ENCODE measurements around the gene MYO3B.

Gene MYO3B

DNA sequence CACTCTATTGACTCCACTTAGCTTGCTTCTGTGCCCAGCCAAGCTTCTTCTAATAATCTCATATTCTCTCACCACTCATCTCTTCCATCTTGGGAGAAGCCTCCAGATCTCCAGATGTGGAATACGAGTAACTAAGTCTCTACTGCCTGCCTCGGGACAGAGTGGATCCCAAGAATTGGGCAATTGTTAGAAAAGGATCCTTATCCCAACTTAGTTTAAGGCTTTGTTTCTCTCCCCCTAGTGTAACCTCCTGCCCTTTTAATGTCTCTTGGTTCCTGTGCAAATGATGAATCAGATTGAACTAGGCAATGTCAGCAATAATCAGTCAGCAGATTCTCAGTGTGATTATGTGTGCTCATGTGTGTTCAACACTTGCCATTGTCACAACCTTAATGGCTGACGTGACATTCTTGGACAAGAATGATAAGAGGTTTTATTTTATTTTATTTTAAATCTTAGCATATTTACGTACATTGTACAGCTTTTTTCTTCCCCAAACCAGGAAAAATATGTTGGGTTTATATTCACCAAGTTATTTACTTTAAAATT, 59.7 kb downstream of the MYO3B start:
- no peak for DNase-seq

DNA sequence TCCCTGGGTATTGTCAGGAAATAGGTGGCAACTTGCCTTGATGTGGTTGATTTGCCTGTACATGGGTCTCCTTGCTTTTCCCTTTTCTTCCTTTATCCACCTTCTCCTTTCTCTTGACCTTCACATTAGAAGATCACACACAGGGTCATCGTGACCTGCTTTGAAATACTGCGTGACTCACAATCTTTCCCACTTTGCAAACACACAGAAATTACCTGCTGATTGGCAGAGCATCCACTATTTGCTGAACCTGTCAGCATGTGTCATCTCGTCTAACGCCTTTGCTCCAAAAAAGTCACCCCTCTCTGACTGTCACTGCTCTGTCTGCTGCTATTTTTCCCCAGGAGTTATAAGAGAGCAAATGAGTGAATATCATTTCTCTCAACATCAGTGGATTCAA, 60.8 kb downstream of the MYO3B start:
- no peak for DNase-seq

DNA sequence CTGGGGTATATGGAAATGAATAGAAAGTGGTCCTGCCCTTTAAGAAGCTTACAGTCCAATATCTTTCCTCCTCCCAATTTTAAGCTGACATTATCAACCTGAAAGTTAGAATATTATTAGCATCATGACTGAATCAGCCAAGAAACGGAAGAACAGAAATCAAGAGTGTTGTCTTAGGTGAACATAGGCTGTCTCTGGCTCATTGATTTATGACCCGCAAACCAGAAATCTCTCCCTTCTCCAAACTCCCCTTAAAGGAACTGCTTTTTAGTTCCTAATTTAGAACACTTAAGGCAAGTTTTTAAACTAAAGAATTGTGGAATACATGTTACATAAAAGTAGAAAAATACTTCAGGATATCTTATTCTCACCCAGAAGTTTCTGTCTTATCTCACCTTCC, 62.7 kb downstream of the MYO3B start:
- no peak for DNase-seq

- no peak for DNase-seq
These were observed 63.8 kb downstream of the MYO3B start for GRCh38 chr2:170241756-170242155.

GRCh38 chr2:170243118-170243837, 65.3 kb downstream of the MYO3B start:
- DNase-seq, result no peak

DNA sequence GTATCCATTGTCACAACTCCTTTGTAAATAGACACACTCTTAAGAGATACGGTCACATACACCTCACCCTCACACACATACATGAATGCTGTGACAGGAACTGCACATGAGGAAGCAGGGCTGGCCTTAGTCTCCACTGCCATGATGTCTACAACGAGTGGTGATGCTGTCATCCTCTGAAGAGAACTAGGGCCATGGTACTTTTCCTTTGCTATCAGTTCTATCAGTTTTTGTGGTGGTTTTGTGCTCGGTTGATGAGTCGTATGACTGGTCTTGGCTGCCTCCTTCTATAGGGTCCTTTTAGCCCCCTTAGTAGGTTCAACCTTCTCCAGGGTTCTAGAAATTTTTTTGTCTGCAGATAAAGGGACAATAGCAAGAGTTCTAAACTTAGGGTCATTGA, 66.0 kb downstream of the MYO3B start:
- no peak for DNase-seq

DNA sequence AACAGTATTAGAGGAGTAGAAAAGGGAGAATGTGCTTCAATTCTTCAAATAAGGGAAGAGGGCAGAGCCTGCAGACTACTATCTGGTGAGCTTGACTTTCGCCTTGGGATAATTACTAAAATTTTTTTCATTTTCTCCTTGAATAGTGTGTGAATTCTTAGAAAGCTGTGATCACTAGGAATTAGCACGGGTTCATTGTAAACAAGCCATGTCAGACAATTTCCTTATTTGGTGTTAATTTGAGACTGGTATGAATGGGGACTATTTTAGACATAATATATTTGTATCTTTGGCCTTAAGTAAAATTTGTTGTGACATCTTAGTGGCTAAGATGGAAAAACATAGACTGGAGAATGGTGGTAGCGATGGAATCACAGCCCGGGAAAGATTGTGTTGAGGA, 66.6 kb downstream of the MYO3B start:
- no peak for DNase-seq

GRCh38 chr2:170245312-170245711, 67.4 kb downstream of the MYO3B start:
- no peak for DNase-seq

DNA sequence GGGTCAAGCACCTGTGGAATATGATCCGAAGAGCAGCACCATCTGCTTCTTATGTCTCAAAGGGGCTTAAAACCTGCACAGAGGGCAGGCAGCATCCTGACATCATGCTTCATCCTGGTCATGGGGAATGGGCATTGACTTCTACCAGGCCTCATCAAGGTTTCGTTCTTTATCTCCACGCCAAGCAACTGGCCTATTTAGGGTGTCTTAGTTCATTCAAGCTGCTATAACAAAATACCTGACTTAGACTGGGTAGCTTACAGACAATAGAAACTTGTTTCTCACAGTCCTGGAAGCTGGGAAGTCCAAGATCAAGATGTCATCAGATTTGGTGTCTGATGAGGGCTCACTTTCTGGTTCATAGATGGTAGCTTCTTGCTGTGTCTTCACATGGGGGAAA, 69.4 kb downstream of the MYO3B start:
- DNase-seq, result no peak

DNA sequence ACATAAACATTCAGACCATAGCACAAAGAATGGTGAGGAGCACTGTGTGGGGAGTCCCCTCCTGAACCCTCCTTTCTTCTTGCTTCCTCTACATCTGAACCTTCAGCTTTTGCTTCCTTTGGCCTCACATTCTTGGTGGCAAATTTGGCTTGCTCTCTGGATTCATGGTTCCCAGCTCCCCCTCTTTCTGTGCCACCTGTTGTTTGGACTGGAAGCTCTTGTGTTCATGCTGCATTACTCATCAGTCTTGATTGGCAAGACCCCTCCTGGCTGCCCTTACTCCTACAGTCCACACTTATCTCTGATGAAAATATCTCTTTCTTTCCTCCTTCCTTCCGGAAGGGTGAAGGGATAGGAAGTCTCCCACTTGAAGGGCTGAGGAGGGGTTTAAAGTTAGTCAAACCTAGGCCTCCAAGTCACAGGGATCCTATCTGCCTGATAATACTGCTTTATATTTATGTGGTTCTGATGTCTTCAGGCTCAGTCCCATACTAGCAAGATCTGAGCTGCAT, 70.0 kb downstream of the MYO3B start:
- no peak for DNase-seq

DNA sequence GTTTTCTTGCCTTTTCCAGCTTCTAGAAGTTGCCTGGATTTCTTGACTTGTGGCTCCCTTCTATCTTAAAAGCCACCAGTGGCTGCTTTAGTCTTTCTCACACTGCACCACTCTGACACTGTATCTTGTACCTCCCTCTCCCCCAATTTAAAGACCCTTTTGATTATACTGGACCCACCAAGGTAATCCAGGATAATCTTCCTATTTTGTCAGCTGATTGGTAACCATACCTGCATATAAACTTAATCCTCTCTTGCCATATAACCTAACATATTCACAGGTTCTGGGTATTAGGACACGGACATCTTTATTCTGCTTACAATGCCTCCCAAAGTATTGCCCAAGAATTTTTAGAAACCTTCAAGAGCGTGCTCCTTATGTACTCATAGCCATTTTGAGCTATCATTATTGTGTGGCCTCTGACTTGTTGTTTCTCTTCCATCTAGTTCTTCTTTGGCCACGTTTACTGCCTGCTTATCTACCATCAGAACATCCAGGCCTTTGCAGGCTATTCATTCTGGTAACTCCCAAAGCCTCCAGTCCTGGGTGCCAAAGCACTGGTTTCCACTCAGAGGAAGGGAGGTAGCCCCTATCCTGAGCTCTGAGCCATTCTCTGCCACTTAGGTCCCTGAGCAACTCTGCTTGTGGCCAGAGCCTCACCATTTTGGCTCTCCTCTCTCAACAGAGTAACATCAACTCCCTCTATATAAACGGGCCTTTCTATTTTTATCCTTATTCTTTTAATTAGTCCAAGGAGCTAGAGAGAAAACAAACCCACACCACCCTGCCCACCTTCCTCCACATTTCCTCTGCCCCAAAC, 70.8 kb downstream of the MYO3B start:
- no peak for DNase-seq

- DNase-seq, result no peak
These were observed 71.8 kb downstream of the MYO3B start for GRCh38 chr2:170249761-170250160.

DNA sequence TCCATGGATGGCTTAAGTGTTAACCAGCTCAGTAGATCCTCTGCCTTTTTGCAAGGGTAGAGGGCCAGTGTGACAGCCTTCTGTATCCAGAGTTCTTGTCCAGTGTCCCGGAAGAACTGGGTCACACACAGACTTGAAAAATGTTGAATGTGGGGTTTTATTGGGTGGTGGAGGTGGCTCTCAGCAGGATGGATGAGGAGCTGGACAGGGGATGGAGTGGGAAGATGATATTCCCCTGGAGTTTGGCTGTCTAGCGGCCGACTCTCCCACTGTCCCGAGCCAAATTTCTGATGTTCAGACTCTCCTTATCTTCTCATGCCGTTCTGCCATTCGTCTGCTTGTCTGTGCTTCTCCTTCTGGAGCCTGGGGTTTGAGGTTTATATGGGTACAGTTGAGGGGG, 72.6 kb downstream of the MYO3B start:
- DNase-seq, result no peak

DNA sequence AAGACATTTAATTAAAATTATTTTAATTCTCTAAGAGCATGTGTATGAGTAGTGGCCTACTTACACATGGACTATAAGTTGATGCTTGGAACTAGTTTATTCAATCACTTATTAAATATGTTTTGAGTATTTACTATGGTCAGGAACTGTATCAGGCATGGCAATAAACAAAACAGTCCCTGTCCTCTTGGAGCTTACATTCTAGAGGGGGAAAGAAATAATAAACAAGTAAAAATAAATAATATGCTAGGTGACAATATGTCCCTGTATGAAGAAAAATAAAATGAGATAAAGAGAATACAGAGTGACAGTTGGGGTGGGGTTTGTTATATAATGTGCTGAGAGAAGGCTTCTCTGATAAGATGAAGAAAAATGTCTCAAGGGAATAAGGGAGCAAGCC, 74.5 kb downstream of the MYO3B start:
- DNase-seq, result no peak

GRCh38 chr2:170253721-170254230, 75.8 kb downstream of the MYO3B start:
- DNase-seq, result no peak

- no peak for DNase-seq
These were observed 76.4 kb downstream of the MYO3B start for GRCh38 chr2:170254293-170254732.

DNA sequence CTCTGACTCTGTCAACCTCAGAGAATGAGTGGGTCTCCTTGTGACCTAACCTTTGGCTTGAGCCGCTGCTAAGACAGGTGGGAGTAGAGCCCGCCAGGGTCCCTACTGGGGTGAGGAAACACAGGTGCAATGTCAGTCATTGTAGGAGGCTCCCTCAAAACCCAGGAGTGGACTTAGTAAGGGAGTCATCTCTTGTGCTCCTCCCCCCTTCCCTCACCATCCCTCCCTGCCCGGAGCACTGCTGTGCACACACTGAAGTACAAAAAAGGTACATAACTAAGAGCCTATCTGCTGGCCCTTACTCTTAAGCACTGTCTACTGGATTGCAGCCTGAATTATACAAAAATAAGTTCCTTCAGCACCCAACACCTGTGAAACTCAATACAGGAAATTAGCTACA, 77.2 kb downstream of the MYO3B start:
- DNase-seq, result no peak

DNA sequence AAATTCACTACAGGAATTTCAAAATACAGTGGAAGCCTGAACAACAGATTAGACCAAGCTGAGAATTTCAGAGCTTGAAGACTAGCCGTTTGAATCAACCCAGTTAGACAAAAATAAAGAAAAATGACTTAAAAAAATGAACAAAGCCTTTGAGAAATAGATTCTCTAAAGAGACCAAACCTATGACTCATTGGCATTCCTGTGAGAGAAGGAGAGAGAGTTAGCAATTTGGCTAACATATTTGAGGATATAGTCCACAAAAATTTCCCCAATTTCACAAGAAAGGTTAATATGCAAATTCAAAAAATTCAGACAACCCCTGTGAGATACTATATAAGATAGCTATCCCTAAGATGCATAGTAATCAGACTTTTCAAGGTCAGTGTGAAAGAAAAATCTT, 78.0 kb downstream of the MYO3B start:
- DNase-seq, result no peak

GRCh38 chr2:170258382-170258781, 80.4 kb downstream of the MYO3B start:
- no peak for DNase-seq

DNA sequence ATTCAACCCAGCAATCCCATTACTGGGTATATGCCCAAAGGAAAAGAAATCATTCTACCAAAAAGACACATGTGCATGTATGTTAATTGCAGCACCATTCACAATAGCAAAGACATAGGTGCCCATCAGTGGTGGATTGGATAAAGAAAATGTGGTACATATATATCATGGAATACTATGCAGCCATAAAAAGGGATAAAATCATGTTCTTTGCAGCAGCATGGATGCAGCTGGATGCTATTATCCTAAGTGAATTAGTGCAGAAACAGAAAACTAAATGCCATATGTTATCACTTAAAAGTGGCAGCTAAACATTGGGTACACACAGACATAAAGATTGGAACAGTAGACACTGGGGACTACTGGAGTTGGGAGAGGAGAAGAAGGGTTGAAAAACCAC, 82.2 kb downstream of the MYO3B start:
- DNase-seq, result no peak

DNA sequence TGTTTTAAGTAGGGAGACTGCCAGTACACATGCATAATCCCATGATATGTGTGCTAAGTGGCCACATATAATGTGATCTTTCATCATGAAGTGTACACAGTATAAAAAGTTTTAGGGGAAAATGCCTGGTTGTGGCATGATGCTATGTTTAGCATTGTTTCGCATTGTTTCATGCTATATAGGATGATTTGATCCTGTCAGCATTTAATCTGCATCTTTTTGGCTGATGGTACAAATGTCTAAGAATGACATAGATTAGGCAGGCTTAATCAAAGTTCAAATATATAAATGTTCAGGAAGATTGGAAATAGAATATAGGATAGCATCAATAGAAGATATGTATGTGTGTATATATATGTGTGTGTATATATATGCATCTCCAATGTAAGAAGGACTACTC, 83.6 kb downstream of the MYO3B start:
- no peak for DNase-seq

GRCh38 chr2:170262343-170262742, 84.4 kb downstream of the MYO3B start:
- DNase-seq, result no peak

DNA sequence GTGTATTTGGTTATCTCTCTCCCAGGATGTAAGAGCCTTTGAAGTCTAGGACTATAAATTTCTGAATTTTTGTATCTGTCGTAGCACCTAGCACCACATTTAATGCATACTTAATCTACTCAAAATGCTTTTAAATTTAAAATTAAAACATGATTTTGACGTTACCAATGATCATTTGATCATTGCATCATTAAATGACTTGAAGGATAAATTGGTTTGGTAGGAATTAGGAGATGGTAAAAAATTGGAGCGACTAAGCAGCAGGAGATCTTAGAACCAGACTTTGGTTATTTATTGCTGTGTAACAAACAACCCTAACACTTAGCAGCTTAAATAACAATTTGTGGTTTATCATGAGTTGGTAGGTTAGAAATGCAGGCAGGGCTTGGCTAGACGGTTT, 84.9 kb downstream of the MYO3B start:
- no peak for DNase-seq

Data from NCI-H187 (cell line).